AG04450 (cell line): Measurements from ENCODE around the gene ZNF48. TPM values are rescaled to one million over a fixed set of nuclear protein-coding genes. Genes with fewer than 3 reads are reported as not detected.

Experiments
- CTCF ChIA-PET: fragments of 300-600, 350-600 bp; formaldehyde crosslinking; extraction: SDS; loops from one replicate; lab custom pipeline; 2022; ENCODE audit warnings: antibody characterized with exemption, inconsistent platforms; lab: Charles Lee
- POLR2A ChIA-PET: fragments of 350-600 bp; formaldehyde crosslinking; extraction: SDS; loops from one replicate; lab custom pipeline; 2021; ENCODE audit warnings: antibody characterized with exemption, inconsistent platforms; lab: Yijun Ruan, JAX
- DNase-seq: peaks from one replicate; pipeline ENCODE4 v3.0.0-alpha.2; 2011; ENCODE audit warnings: low read depth, low spot score
- H3K27ac ChIP-seq: one replicate; pipeline ENCODE4 v1.5.1; 2012; ENCODE audit warnings: low read depth, low read length, control low read depth
- H3K27me3 ChIP-seq: one replicate; pipeline ENCODE4 v1.6.0; 2012; ENCODE audit warnings: low read length; ENCODE audit not compliant: control insufficient read depth, insufficient read depth
- H3K4me3 ChIP-seq: 2 replicates; pipeline ENCODE4 v1.5.1; 2011; ENCODE audit warnings: mild to moderate bottlenecking, low read depth, low read length, control low read depth
- H3K9me3 ChIP-seq: 2 replicates; pipeline ENCODE4 v1.5.1; 2012; ENCODE audit warnings: low read length; ENCODE audit not compliant: control insufficient read depth, insufficient read depth
- polyA plus RNA-seq: library from polyadenylated mRNA; depleted of rRNA; stranded (reverse); fragments of >200 nt; gene quantifications from 2 replicates; pipeline ENCODE4 v1.2.3, GENCODE V29; 2011
- TF ChIP-seq, protein P1 (sequence below): IDR thresholded peaks from 2 replicates; pipeline ENCODE4 v1.5.1; 2011; ENCODE audit warnings: low read depth, low read length, control low read depth, inconsistent platforms

Gene ZNF48
- polyA plus RNA-seq, 1 experiment = 4.3 TPM

DNA sequence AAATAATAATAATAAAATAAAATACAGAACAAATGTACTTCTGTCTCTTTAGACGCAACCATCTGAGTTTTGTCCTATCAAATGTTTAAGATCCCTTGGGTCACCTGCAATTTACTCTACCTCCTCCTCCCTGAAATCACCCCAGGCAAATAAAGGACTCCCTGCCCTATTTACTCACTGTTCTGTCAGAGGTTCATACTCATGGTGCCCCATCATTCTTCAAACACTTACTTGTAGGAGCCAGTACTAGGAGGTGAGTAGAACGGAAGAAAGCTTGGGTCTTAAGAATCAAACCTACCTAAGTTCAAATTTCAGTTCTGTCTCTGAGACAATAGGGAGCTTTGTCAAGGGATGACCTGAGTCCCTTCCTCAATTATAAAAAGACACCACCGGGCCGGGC, 28.7 kb upstream of the ZNF48 start:
- CTCF ChIA-PET = no interaction called here
- Histone ChIP-seq H3K27ac (no peak overlapping the region), H3K27me3 (no peaks in the 10 kb centered on the region), H3K4me3 (no peak overlapping the region), H3K9me3 (no peaks in the 10 kb centered on the region; the same call in 1 of the 2 replicates)
- DNase-seq = no peak
- TF ChIP-seq, protein P1, sequence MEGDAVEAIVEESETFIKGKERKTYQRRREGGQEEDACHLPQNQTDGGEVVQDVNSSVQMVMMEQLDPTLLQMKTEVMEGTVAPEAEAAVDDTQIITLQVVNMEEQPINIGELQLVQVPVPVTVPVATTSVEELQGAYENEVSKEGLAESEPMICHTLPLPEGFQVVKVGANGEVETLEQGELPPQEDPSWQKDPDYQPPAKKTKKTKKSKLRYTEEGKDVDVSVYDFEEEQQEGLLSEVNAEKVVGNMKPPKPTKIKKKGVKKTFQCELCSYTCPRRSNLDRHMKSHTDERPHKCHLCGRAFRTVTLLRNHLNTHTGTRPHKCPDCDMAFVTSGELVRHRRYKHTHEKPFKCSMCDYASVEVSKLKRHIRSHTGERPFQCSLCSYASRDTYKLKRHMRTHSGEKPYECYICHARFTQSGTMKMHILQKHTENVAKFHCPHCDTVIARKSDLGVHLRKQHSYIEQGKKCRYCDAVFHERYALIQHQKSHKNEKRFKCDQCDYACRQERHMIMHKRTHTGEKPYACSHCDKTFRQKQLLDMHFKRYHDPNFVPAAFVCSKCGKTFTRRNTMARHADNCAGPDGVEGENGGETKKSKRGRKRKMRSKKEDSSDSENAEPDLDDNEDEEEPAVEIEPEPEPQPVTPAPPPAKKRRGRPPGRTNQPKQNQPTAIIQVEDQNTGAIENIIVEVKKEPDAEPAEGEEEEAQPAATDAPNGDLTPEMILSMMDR = no peak
- POLR2A ChIA-PET = no interaction called here

DNA sequence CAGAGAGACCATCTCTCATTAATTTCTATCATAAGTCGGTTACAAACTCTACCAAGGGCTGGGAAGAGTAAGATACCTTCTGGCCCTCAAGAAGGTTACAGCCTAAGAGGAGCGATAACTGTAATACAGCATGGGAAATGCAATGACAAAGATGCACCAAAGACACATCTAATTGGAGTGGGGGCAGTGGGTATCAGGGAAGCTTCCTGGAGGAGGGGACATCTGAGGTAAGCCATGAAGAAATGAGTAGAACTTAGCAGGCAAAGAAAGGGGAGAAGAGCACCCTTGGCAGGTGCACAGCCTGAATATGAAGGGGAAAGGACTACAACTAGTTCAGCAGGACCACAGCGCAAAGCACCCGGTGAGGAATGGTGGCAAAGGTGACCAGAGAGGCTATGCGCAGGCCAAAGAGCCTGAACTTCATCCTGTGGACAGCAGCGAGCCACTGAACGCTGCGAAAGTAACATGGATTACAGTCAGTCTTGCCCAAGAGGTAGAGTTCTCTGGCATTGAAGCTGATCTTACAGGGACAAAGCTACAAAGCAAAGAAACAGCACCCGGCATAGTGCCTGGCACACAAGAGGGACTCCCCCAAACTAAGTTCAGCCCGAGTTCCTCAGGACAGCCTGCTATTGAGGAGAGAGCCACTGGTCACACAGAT, 27.7 kb upstream of the ZNF48 start:
- no peak for DNase-seq
- Histone ChIP-seq H3K4me3 (peak overlapping the region; percentile 85), H3K27ac (no peak overlapping the region), H3K27me3 (no peaks in the 10 kb centered on the region), H3K9me3 (no peaks in the 10 kb centered on the region; the same call in 1 of the 2 replicates)
- TF ChIP-seq, protein P1 = no peak
- CTCF ChIA-PET = interaction anchor here (1.1 kb wide), 1 partner anchor 42 kb away, joined by 4 read pairs; no protein-coding TSS in a partner anchor
- POLR2A ChIA-PET = no interaction called here

DNA sequence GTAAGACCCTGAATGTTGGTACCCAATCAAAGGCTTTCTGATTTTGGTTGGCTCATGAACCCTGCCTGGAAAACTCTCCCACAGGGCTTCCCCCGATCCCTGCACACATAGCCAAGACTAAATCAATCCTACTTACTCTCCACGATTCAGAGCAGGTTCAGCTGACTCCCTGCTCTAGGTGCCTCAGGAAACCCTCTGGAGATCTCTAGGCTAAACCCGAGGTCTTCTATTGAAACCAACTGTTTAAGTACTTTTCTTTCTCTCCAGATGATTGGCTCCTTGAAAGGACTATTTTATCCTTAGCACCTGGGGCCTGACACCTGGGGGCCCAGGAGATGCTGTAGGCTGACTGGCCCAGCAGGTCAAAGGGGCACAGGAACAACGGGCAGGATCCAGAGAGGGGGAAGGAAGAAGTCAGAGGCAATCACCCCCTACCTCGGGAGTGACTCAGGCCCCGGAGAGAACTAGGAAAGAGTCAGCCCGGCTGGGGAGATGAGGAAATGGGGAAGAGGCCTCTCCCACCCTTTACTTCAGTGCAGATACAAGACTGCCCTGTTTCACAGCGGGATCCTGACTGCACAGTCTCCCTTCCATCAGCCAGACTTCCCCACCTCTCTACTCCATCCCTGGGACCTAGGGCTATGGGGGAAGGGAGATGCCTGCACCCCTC, 27.0 kb upstream of the ZNF48 start:
- CTCF ChIA-PET = interaction anchor here (1.0 to 1.1 kb wide), 2 partner anchors 42 to 277 kb away, joined by 3 to 4 read pairs; partner anchors contain the start of gene TBX6
- Histone ChIP-seq H3K4me3 (peak overlapping the region; percentile 85), H3K27ac (peak overlapping the region; percentile 65), H3K9me3 (no peaks in the 10 kb centered on the region; the same call in 1 of the 2 replicates), H3K27me3 (no peaks in the 10 kb centered on the region)
- TF ChIP-seq, protein P1 = no peak
- POLR2A ChIA-PET = interaction anchor here (1.8 kb wide), 1 partner anchor 10 kb away, joined by 4 read pairs; no protein-coding TSS in a partner anchor
- DNase-seq = no peak

DNA sequence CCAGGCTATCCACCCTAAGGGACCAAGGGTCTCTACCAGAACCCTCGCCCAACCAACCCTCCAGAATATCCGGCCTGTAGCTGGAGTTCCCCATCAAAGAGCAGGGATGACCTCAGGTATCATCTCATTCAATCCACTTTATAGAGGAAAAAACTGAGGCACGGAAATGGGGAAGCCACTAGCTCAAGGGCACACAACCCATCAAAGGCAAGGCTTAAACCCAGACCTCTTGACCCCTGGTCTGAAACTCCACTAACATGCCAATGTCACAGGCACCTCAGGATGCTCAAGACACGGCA, 26.5 kb upstream of the ZNF48 start:
- Histone ChIP-seq H3K27ac (peak overlapping the region; percentile 65), H3K4me3 (peak overlapping the region; percentile 85), H3K9me3 (no peaks in the 10 kb centered on the region; the same call in 1 of the 2 replicates), H3K27me3 (no peaks in the 10 kb centered on the region)
- TF ChIP-seq, protein P1 = no peak
- ChIA-PET POLR2A (interaction anchor here (0.8 to 1.8 kb wide), 2 partner anchors 10 to 33 kb away, joined by 3 to 4 read pairs; no protein-coding TSS in a partner anchor), CTCF (interaction anchor here (1.0 kb wide), 1 partner anchor 277 kb away, joined by 3 read pairs; the partner anchor contains the start of gene TBX6)
- no peak for DNase-seq
